Activated B cell treated with CpG ODN at 0.5 μM for 24 hours (primary cell): ENCODE data around the gene SELENOH. TPM values are rescaled to one million over a fixed set of nuclear protein-coding genes. Genes with fewer than 3 reads are reported as not detected.

Source experiments
- ATAC-seq: fragments of 200-7000 bp; cut with Tn5 transposase; one replicate; pipeline ENCODE4 v1.10.0; 2021; ENCODE audit warnings: low read depth, mild to moderate bottlenecking, moderate library complexity
- CTCF ChIA-PET: fragments of 350-600 bp; sonication (Branson Sonifier 250); formaldehyde crosslinking; loops from one replicate; lab custom pipeline; 2021; ENCODE audit warnings: antibody characterized with exemption; lab: Charles Lee
- POLR2A ChIA-PET: fragments of 350-600 bp; sonication (Branson Sonifier 250); formaldehyde crosslinking; loops from one replicate; lab custom pipeline; 2021; ENCODE audit warnings: antibody characterized with exemption; lab: Charles Lee
- DNase-seq: peaks from one replicate; pipeline ENCODE4 v3.0.0; 2022
- H3K27ac Mint-ChIP-seq: one replicate; pipeline ENCODE4 v1.8.0; 2020; ENCODE audit warnings: mixed read lengths
- H3K27me3 Mint-ChIP-seq: one replicate; pipeline ENCODE4 v1.8.0; 2021; ENCODE audit warnings: mixed read lengths
- H3K36me3 Mint-ChIP-seq: one replicate; pipeline ENCODE4 v1.8.0; 2021; ENCODE audit warnings: low read depth, mixed read lengths
- H3K4me1 Mint-ChIP-seq: one replicate; pipeline ENCODE4 v1.8.0; 2021; ENCODE audit warnings: mixed read lengths
- H3K4me3 Mint-ChIP-seq: one replicate; pipeline ENCODE4 v1.8.0; 2020; ENCODE audit warnings: mild to moderate bottlenecking, mixed read lengths
- H3K9me3 Mint-ChIP-seq: one replicate; pipeline ENCODE4 v1.8.0; 2020; ENCODE audit warnings: mixed read lengths
- CTCF ChIP-seq: fragments of 200-600 bp; IDR thresholded peaks from one replicate; pipeline ENCODE4 v1.8.0; 2022; ENCODE audit warnings: antibody characterized with exemption, mild to moderate bottlenecking
- intact Hi-C: fragments of 100-400 bp; cut with micrococcal nuclease; formaldehyde crosslinking; loops from one replicate; pipeline ENCODE4 v1.15.1; 2024
- total RNA-seq: library from RNA; stranded (reverse); gene quantifications from 2 replicates; pipeline ENCODE4 v1.2.3, GENCODE V29; 2022

SELENOH gene
- total RNA-seq, 1 donor from 2014 or later = 210 TPM

GRCh38 chr11:57729479-57729878 is 11.8 kb upstream of the SELENOH start:
- Mint-ChIP-seq H3K36me3 (peaks cover 22% of the 10 kb centered on the region), H3K9me3 (no peaks in the 10 kb centered on the region), H3K4me3 (no peak overlapping the region), H3K27ac (peak overlapping the region; percentile 50), H3K4me1 (peaks cover 10% of the 10 kb centered on the region), H3K27me3 (no peaks in the 10 kb centered on the region)
- DNase-seq (no peak), ATAC-seq (peak; percentile 58)
- ChIA-PET CTCF (no interaction called here), POLR2A (interaction anchor here (0.7 to 1.5 kb wide), 3 partner anchors 12 to 17 kb away, joined by 3 to 5 read pairs (median 5); partner anchors contain the start of genes MED19, SELENOH and TMX2)
- TF ChIP-seq CTCF = no peak
- intact Hi-C loops = no loop called here

- intact Hi-C loops = no loop called here
- Mint-ChIP-seq H3K4me3 (no peak overlapping the region), H3K9me3 (no peaks in the 10 kb centered on the region), H3K27ac (no peak overlapping the region), H3K36me3 (peaks cover 32% of the 10 kb centered on the region), H3K27me3 (no peaks in the 10 kb centered on the region), H3K4me1 (peaks cover 11% of the 10 kb centered on the region)
- DNase-seq (no peak), ATAC-seq (no peak)
- CTCF ChIA-PET = no interaction called here
- POLR2A ChIA-PET = interaction anchor here (0.7 kb wide), 1 partner anchor 18 kb away, joined by 3 read pairs; no protein-coding TSS in a partner anchor
- no peak for TF ChIP-seq CTCF
Measured at GRCh38 chr11:57732661-57733060, 8.6 kb upstream of the SELENOH start.

DNA sequence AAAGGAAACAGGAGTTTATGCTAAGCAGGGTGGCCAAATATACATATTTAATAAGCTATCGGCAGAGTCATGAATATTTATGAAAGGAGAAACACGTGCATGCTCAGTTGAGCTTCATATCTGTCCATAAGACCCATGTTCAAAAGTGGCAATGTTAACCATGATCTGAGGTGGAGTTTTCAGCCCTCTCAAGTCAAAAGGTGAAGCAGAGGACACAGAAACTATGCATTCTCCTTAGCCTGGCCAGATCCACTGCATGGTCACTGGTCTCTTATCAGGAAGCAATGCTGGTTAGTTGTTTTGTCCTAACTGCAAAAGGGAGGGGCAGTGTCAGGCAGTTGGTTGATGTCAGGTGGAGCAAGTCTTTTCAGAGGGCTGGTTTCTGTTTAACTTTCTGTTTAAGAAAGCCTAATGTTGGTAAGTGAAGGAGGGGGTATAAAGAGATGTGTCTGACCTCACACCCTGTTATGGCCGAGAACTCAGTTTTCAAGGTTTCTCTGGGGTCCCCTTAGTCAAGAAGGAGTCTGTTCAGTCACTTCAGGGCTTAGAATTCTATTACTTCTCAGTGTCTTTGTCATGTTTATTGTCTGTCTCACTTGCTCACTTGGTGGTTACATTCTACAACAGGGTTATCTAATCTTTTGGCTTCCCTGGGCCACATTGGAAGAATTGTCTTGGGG is 5.5 kb upstream of the SELENOH start:
- Mint-ChIP-seq H3K27ac (no peak overlapping the region), H3K4me3 (no peak overlapping the region), H3K27me3 (no peaks in the 10 kb centered on the region), H3K36me3 (peaks cover 48% of the 10 kb centered on the region), H3K9me3 (no peaks in the 10 kb centered on the region), H3K4me1 (peaks cover 6% of the 10 kb centered on the region)
- DNase-seq (no peak), ATAC-seq (no peak)
- no peak for TF ChIP-seq CTCF
- ChIA-PET POLR2A (interaction anchor here (0.6 kb wide), 1 partner anchor 15 kb away, joined by 3 read pairs; no protein-coding TSS in a partner anchor), CTCF (no interaction called here)
- intact Hi-C loops = no loop called here

GRCh38 chr11:57742087-57742452 is 779 bp downstream of the SELENOH start:
- POLR2A ChIA-PET = interaction anchor here (0.7 to 2.9 kb wide), 21 partner anchors 8 to 836 kb away, joined by 3 to 62 read pairs (median 6); partner anchors contain the start of genes BTBD18, CTNND1, MED19 and TMX2
- intact Hi-C loops = loop anchor here (1.0 to 5.0 kb wide), 2 partner anchors 13 to 405 kb away; partner anchors contain the start of genes P2RX3 and SSRP1
- ATAC-seq (no peak), DNase-seq (no peak)
- Mint-ChIP-seq H3K4me1 (peaks cover 32% of the 10 kb centered on the region), H3K27me3 (no peaks in the 10 kb centered on the region), H3K9me3 (no peaks in the 10 kb centered on the region), H3K36me3 (peaks cover 83% of the 10 kb centered on the region), H3K27ac (peak overlapping the region; percentile 98), H3K4me3 (peak overlapping the region; percentile 96)
- no peak for TF ChIP-seq CTCF
- CTCF ChIA-PET = interaction anchor here (0.5 to 3.8 kb wide), 4 partner anchors 9 to 58 kb away, joined by 3 to 21 read pairs (median 8); partner anchors contain the start of genes BTBD18, MED19 and TMX2

DNA sequence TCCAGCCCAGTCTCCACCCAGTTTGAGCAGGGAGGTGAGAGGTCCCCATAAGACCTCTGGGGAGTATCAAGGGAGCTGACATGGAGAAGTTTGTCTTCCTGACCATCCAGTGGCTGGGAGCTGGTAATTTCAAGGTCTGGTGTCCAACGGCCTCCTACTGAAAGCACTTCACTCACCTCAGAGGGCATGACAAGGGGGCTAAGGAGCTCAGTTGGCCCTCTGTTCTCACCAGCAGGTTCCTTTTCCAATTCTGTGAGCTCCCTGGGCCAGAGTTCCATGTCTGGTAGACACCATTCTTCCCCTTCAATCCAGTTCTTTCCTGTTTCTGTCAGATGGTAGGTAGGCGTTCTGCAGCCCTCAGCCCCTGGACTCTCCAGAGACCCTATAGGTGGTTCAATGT is 3.1 kb downstream of the SELENOH start:
- ChIA-PET CTCF (interaction anchor here (2.6 kb wide), 1 partner anchor 56 kb away, joined by 13 read pairs; no protein-coding TSS in a partner anchor), POLR2A (interaction anchor here (0.8 to 1.0 kb wide), 3 partner anchors 32 to 56 kb away, joined by 3 to 5 read pairs (median 4); partner anchors contain the start of genes MED19 and TMX2)
- intact Hi-C loops = loop anchor here (5.0 kb wide), 1 partner anchor 407 kb away; the partner anchor contains the start of genes P2RX3 and SSRP1
- no peaks in the 10 kb centered on the region for H3K27me3 Mint-ChIP-seq
- TF ChIP-seq CTCF = no peak
- no peaks in the 10 kb centered on the region for H3K9me3 Mint-ChIP-seq
- ATAC-seq (no peak), DNase-seq (no peak)
- no peak overlapping the region for H3K27ac Mint-ChIP-seq
- peak overlapping the region; percentile 35 for H3K4me3 Mint-ChIP-seq
- peaks cover 34% of the 10 kb centered on the region for H3K4me1 Mint-ChIP-seq
- H3K36me3 Mint-ChIP-seq = peaks cover 70% of the 10 kb centered on the region
